ENCODE measurements around the gene IGFL2. TPM values are rescaled to one million over a fixed set of nuclear protein-coding genes. Genes with fewer than 3 reads are reported as not detected.

Gene IGFL2
- total and polyA plus RNA-seq, 4 donors, result not detected

DNA sequence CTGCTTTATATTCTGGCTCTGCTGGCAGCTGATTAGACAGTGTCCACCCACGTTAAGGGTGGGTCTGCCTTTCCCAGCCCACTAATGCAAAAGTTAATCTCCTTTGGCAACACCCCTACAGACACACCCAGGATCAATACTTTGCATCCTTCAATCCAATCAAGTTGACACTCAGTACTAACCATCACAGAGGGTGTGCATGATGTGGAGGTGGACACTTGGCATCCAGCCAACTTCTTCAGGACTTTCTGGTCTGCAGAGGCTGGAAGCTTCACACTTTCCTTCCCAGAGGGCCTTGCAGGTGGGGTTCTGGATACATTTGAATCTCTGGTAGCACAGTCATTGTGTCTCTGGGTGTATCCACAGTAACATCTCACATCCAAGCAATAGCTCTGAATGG, 62.6 kb downstream of the IGFL2 start:
- no peak for DNase-seq
- Histone ChIP-seq H3K9me3 (ENCODE audit: control insufficient read depth in 4 of 4, insufficient read depth in 3 of 4, low read length in 3 of 4) (no peaks in the 10 kb centered on the region), H3K27ac (ENCODE audit: low read depth in 1 of 2, low read length in 1 of 2) (peak overlapping the region in 1 of 2 donors; percentile 72), H3K4me1 (ENCODE audit: control insufficient read depth in 5 of 5, insufficient read depth in 5 of 5, low read length in 5 of 5) (peaks cover 0 to 19% (median 5%) of the 10 kb centered on the region in 5 donors), H3K4me3 (no peak overlapping the region), H3K9ac (ENCODE audit: insufficient read depth in 1 of 2, low read length in 2 of 2) (no peak overlapping the region), H3K27me3 (ENCODE audit: control insufficient read depth in 3 of 3, insufficient read depth in 3 of 3, low read length in 2 of 3) (no peaks in the 10 kb centered on the region), H3K36me3 (ENCODE audit: control insufficient read depth in 4 of 4, insufficient read depth in 4 of 4, low read length in 4 of 4) (no peaks in the 10 kb centered on the region)
- no peak for TF ChIP-seq CTCF (IDR thresholded peaks at IDR 0.05; ENCODE audit: control extremely low read depth, extremely low read depth)
- no peak for ATAC-seq (ENCODE audit: insufficient read depth, low FRiP score)
- WGBS, 2 donors, result 53 to 75% methylated on average over 1 of the region's 1 CpG

Other genes starting within 250 kb of the IGFL2 start
- 1 to 10 TPM; 2.9 to 6.7 TPM for gene MYPOP, start 245.6 kb upstream of the IGFL2 start, total RNA-seq
- 1 to 10 TPM; 3.8 to 5.3 TPM for gene MYPOP, start 245.6 kb upstream of the IGFL2 start, polyA plus RNA-seq
- gene NANOS2, start 233.5 kb upstream of the IGFL2 start, total RNA-seq, result not detected
- not detected for gene NANOS2, start 233.5 kb upstream of the IGFL2 start, polyA plus RNA-seq
- 10 to 100 TPM in 1 of 2 donors, 1 to 10 TPM in 1; 2.9 to 11.6 TPM for gene NOVA2, start 174.4 kb upstream of the IGFL2 start, total RNA-seq
- 1 to 10 TPM; 2.3 to 6.7 TPM for gene NOVA2, start 174.4 kb upstream of the IGFL2 start, polyA plus RNA-seq
- gene CCDC61, start 152.8 kb upstream of the IGFL2 start, total RNA-seq, result 10 to 100 TPM in 1 of 2 donors, 1 to 10 TPM in 1; 7.8 to 21.0 TPM
- 10 to 100 TPM in 1 of 2 donors, 1 to 10 TPM in 1; 9.4 to 12.5 TPM for gene CCDC61, start 152.8 kb upstream of the IGFL2 start, polyA plus RNA-seq
- 1 to 10 TPM; 1.1 to 1.3 TPM for gene PGLYRP1, start 125.2 kb upstream of the IGFL2 start, total RNA-seq
- 10 to 100 TPM in 1 of 2 donors, 1 to 10 TPM in 1; 1.0 to 21.7 TPM for gene PGLYRP1, start 125.2 kb upstream of the IGFL2 start, polyA plus RNA-seq
- not detected for gene IGFL4, start 107.2 kb upstream of the IGFL2 start, total RNA-seq
- not detected for gene IGFL4, start 107.2 kb upstream of the IGFL2 start, polyA plus RNA-seq
- gene IGFL3, start 23.6 kb upstream of the IGFL2 start, total RNA-seq, result not detected
- not detected for gene IGFL3, start 23.6 kb upstream of the IGFL2 start, polyA plus RNA-seq
- not detected for gene IGFL1, start 81.5 kb downstream of the IGFL2 start, total RNA-seq
- gene IGFL1, start 81.5 kb downstream of the IGFL2 start, polyA plus RNA-seq, result not detected
- 100 to 1,000 TPM in 1 of 2 donors, 10 to 100 TPM in 1; 85.5 to 315 TPM for gene HIF3A, start 148.8 kb downstream of the IGFL2 start, total RNA-seq
- gene HIF3A, start 148.8 kb downstream of the IGFL2 start, polyA plus RNA-seq, result 10 to 100 TPM; 24.1 to 41.3 TPM
- 10 to 100 TPM; 52.9 to 69.8 TPM for gene PPP5C, start 198.8 kb downstream of the IGFL2 start, total RNA-seq
- 10 to 100 TPM; 48.5 to 56.4 TPM for gene PPP5C, start 198.8 kb downstream of the IGFL2 start, polyA plus RNA-seq